Neural progenitor cell (in vitro differentiated cells): ENCODE data around the gene TXLNB. TPM values are rescaled to one million over a fixed set of nuclear protein-coding genes. Genes with fewer than 3 reads are reported as not detected.

Experiments used
- DNase-seq: peaks from one replicate; pipeline ENCODE4 v3.0.0-alpha.2; 2016; ENCODE audit warnings: low spot score
- H2AFZ ChIP-seq: fragments of 200-600 bp; sonication (generic); replicated peaks from 2 replicates; pipeline ENCODE4 v1.6.1; 2016; ENCODE audit warnings: antibody characterized with exemption
- H3F3A ChIP-seq: fragments of 200-600 bp; sonication (generic); 2 replicates; pipeline ENCODE4 v1.6.1; 2016; ENCODE audit warnings: antibody characterized with exemption, low read depth
- H3K27ac ChIP-seq: fragments of 200-600 bp; sonication (generic); 2 replicates; pipeline ENCODE4 v1.5.1; 2016; ENCODE audit warnings: mild to moderate bottlenecking
- H3K27me3 ChIP-seq: fragments of 200-600 bp; sonication (generic); 2 replicates; pipeline ENCODE4 v1.6.1; 2016; ENCODE audit warnings: mild to moderate bottlenecking, moderate library complexity
- H3K36me3 ChIP-seq: fragments of 200-600 bp; sonication (generic); 2 replicates; pipeline ENCODE4 v1.5.1; 2016
- H3K4me1 ChIP-seq: fragments of 200-600 bp; sonication (generic); 2 replicates; pipeline ENCODE4 v1.6.1; 2016; ENCODE audit warnings: mixed run types
- H3K4me2 ChIP-seq: fragments of 200-600 bp; sonication (generic); 2 replicates; pipeline ENCODE4 v1.6.1; 2016
- H3K4me3 ChIP-seq: fragments of 200-600 bp; sonication (generic); 2 replicates; pipeline ENCODE4 v1.5.1; 2016
- H3K79me2 ChIP-seq: fragments of 200-600 bp; sonication (generic); 2 replicates; pipeline ENCODE4 v1.6.1; 2016; ENCODE audit warnings: low read depth
- H3K9ac ChIP-seq: fragments of 200-600 bp; sonication (generic); 2 replicates; pipeline ENCODE4 v1.6.1; 2016
- H3K9me3 ChIP-seq: fragments of 200-600 bp; sonication (generic); 2 replicates; pipeline ENCODE4 v1.5.1; 2016; ENCODE audit warnings: low read depth
- H4K20me1 ChIP-seq: fragments of 200-600 bp; sonication (generic); 2 replicates; pipeline ENCODE4 v1.6.1; 2016; ENCODE audit warnings: low read depth
- H3K27ac Mint-ChIP-seq: 3 replicates; pipeline ENCODE4 v1.8.0; 2021; ENCODE audit warnings: mixed read lengths
- H3K27me3 Mint-ChIP-seq: 2 replicates; pipeline ENCODE4 v1.8.0; 2022; ENCODE audit warnings: low read depth, mild to moderate bottlenecking, inconsistent platforms, moderate library complexity, mixed read lengths; ENCODE audit not compliant: insufficient read depth
- H3K36me3 Mint-ChIP-seq: 3 replicates; pipeline ENCODE4 v1.8.0; 2021; ENCODE audit warnings: mixed read lengths
- H3K4me1 Mint-ChIP-seq: 3 replicates; pipeline ENCODE4 v1.8.0; 2021; ENCODE audit warnings: mixed read lengths
- H3K4me3 Mint-ChIP-seq: 3 replicates; pipeline ENCODE4 v1.8.0; 2021; ENCODE audit warnings: mild to moderate bottlenecking, moderate library complexity, mixed read lengths
- H3K9me3 Mint-ChIP-seq: 3 replicates; pipeline ENCODE4 v1.8.0; 2020; ENCODE audit warnings: mixed read lengths
- CTCF ChIP-seq: fragments of 200-600 bp; sonication (generic); IDR thresholded peaks from 2 replicates; pipeline ENCODE4 v1.5.1; 2017; ENCODE audit warnings: antibody characterized with exemption, mild to moderate bottlenecking
- EZH2 ChIP-seq: fragments of 200-600 bp; sonication (generic); IDR thresholded peaks from 2 replicates; pipeline ENCODE4 v1.6.1; 2017; ENCODE audit warnings: antibody characterized with exemption, mild to moderate bottlenecking, moderate library complexity
- EZH2phosphoT487 ChIP-seq: fragments of 200-600 bp; sonication (generic); IDR thresholded peaks from 2 replicates; pipeline ENCODE4 v1.6.1; 2017; ENCODE audit warnings: antibody characterized with exemption
- total RNA-seq: library from RNA; depleted of rRNA; stranded (reverse); fragments of >200 nt; gene quantifications from 2 replicates; pipeline ENCODE4 v1.2.3, GENCODE V29; 2015; ENCODE audit warnings: low replicate concordance

The TXLNB gene
- total RNA-seq, 1 donor from 2014 or later, result 0.06 TPM

DNA sequence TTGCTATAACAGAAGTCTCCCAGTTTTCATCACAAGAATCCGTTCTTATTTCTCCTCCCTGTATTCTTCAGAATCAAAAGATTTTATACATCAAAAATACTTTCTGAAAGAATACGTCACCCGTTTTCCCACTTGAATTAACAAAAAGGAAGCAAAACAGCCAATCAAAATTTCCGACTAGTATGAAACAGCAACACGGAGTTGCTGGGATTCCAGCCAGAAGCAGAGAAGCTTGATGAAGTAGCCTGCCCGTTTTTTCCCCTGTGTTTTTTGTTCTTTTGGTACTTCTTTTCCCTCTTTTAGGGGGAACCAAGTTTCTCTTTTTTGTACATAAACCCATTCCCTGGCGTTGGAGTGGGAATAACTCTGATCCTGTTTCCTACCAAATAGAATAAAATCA, 14.6 kb downstream of the TXLNB start:
- Histone ChIP-seq H3K9ac (no peak overlapping the region), H3K4me2 (no peak overlapping the region), H3K4me1 (no peaks in the 10 kb centered on the region), H3F3A (no peaks in the 10 kb centered on the region), H3K9me3 (no peaks in the 10 kb centered on the region), H2AFZ (peak overlapping the region; percentile 87), H4K20me1 (no peaks in the 10 kb centered on the region), H3K27me3 (no peaks in the 10 kb centered on the region), H3K27ac (no peak overlapping the region), H3K79me2 (no peaks in the 10 kb centered on the region), H3K36me3 (no peaks in the 10 kb centered on the region), H3K4me3 (no peak overlapping the region)
- DNase-seq, result no peak
- Mint-ChIP-seq H3K27ac (no peak overlapping the region), H3K36me3 (no peaks in the 10 kb centered on the region), H3K4me1 (no peaks in the 10 kb centered on the region), H3K9me3 (no peaks in the 10 kb centered on the region), H3K27me3 (no peaks in the 10 kb centered on the region), H3K4me3 (no peak overlapping the region)
- no peak for TF ChIP-seq CTCF
- TF ChIP-seq EZH2phosphoT487, result no peak
- no peak for TF ChIP-seq EZH2

- Histone ChIP-seq H3K4me3 (no peak overlapping the region), H2AFZ (peak overlapping the region; percentile 12), H3K4me2 (no peak overlapping the region), H4K20me1 (no peaks in the 10 kb centered on the region), H3K36me3 (no peaks in the 10 kb centered on the region), H3K4me1 (no peaks in the 10 kb centered on the region), H3F3A (no peaks in the 10 kb centered on the region), H3K27me3 (no peaks in the 10 kb centered on the region), H3K79me2 (no peaks in the 10 kb centered on the region), H3K27ac (no peak overlapping the region), H3K9me3 (no peaks in the 10 kb centered on the region), H3K9ac (no peak overlapping the region)
- no peak for DNase-seq
- TF ChIP-seq EZH2phosphoT487 (no peak), CTCF (no peak), EZH2 (no peak)
- H3K27me3 Mint-ChIP-seq, result no peaks in the 10 kb centered on the region
- H3K9me3 Mint-ChIP-seq, result no peaks in the 10 kb centered on the region
- no peaks in the 10 kb centered on the region for H3K36me3 Mint-ChIP-seq
- H3K4me3 Mint-ChIP-seq, result no peak overlapping the region
- H3K27ac Mint-ChIP-seq, result no peak overlapping the region
- no peaks in the 10 kb centered on the region for H3K4me1 Mint-ChIP-seq
Observed at GRCh38 chr6:139275279-139276055, 16.3 kb downstream of the TXLNB start.

DNA sequence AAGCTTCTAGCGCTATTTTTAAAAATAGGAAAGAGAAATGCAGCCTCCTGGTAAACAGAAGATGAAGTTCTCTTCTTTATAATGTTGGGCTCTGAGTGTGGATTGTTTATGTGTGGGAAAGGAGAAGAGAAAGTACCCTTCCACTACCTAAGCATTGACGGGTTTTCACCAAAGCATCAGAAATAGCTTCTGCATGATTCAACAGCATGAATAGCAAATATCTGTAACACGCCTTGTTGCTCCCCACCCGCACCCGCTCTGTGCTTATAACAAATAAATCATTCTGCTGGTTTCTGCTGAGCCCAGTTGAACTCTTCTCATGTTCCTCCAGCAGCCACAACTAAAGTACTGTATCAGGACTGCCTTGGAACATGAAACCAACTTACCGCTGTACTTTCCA, 20.7 kb downstream of the TXLNB start:
- Histone ChIP-seq H3K4me2 (no peak overlapping the region), H3K9me3 (no peaks in the 10 kb centered on the region), H3K4me1 (no peaks in the 10 kb centered on the region), H3K36me3 (no peaks in the 10 kb centered on the region), H3K79me2 (no peaks in the 10 kb centered on the region), H3K27me3 (no peaks in the 10 kb centered on the region), H4K20me1 (no peaks in the 10 kb centered on the region), H2AFZ (no peak overlapping the region), H3K9ac (no peak overlapping the region), H3K4me3 (no peak overlapping the region), H3K27ac (no peak overlapping the region), H3F3A (no peaks in the 10 kb centered on the region)
- Mint-ChIP-seq H3K4me1 (no peaks in the 10 kb centered on the region), H3K27ac (no peak overlapping the region), H3K36me3 (no peaks in the 10 kb centered on the region), H3K9me3 (no peaks in the 10 kb centered on the region), H3K4me3 (no peak overlapping the region), H3K27me3 (no peaks in the 10 kb centered on the region)
- no peak for DNase-seq
- TF ChIP-seq EZH2, result no peak
- TF ChIP-seq EZH2phosphoT487, result no peak
- TF ChIP-seq CTCF, result no peak
